A549 (cell line): ENCODE data around the gene MROH2A. TPM values are rescaled to one million over a fixed set of nuclear protein-coding genes. Genes with fewer than 3 reads are reported as not detected.

ENCODE experiments used
- BHLHE40 ChIP-seq: IDR thresholded peaks from 2 replicates; pipeline ENCODE4 v1.6.1; 2012; ENCODE audit warnings: low read depth, low read length, inconsistent platforms
- CBX2 ChIP-seq: fragments of 200-600 bp; sonication (generic); IDR thresholded peaks from 2 replicates; pipeline ENCODE4 v1.6.1; 2016; ENCODE audit warnings: low read depth, mild to moderate bottlenecking, borderline replicate concordance
- CBX8 ChIP-seq: fragments of 200-600 bp; sonication (generic); IDR thresholded peaks from 2 replicates; pipeline ENCODE4 v1.6.1; 2016
- CEBPB ChIP-seq, 2 experiments: fragments of >200 bp in 1 of 2; sonication (Bioruptor Twin) in 1 of 2; formaldehyde crosslinking in 1 of 2; IDR thresholded peaks; 2 replicates each; pipeline ENCODE4 v1.6.1; 2012 to 2016
- CHD2 ChIP-seq: fragments of 150-350 bp; IDR thresholded peaks from 2 replicates; pipeline ENCODE4 v1.6.1; 2014; ENCODE audit warnings: low read length; ENCODE audit not compliant: partially characterized antibody
- CHD4 ChIP-seq: fragments of 200-600 bp; sonication (generic); IDR thresholded peaks from 2 replicates; pipeline ENCODE4 v1.6.1; 2016; ENCODE audit warnings: antibody characterized with exemption, mild to moderate bottlenecking, borderline replicate concordance
- ESRRA ChIP-seq: fragments of 150-350 bp; IDR thresholded peaks from 2 replicates; pipeline ENCODE4 v1.6.1; 2014; ENCODE audit warnings: mild to moderate bottlenecking, low read length, borderline replicate concordance
- FOSB ChIP-seq: fragments of 250-450 bp; sonication (Bioruptor Pico); IDR thresholded peaks from 2 replicates; pipeline ENCODE4 v1.5.0; 2020; ENCODE audit warnings: mild to moderate bottlenecking, moderate library complexity
- FOSL2 ChIP-seq, 2 experiments: fragments of 450-650 bp in 1 of 2; fragments of >200 bp in 1 of 2; sonication (Bioruptor Twin) in 1 of 2; formaldehyde crosslinking; IDR thresholded peaks; 2 replicates each; pipeline versions ENCODE4 v1.5.0 to v1.6.1; 2016 to 2020; ENCODE audit warnings: mild to moderate bottlenecking in 1 of 2, moderate library complexity in 1 of 2
- FOXS1 ChIP-seq: fragments of 250-450 bp; sonication (Bioruptor Pico); IDR thresholded peaks from 2 replicates; pipeline ENCODE4 v1.5.0; 2020; ENCODE audit warnings: mild to moderate bottlenecking, moderate library complexity
- GATA3 ChIP-seq: IDR thresholded peaks from 2 replicates; pipeline ENCODE4 v1.6.1; 2012; ENCODE audit warnings: borderline replicate concordance
- HEYL ChIP-seq: fragments of 250-450 bp; sonication (Bioruptor Pico); IDR thresholded peaks from 2 replicates; pipeline ENCODE4 v1.8.0; 2021; ENCODE audit warnings: mild to moderate bottlenecking, moderate library complexity
- MYC ChIP-seq: IDR thresholded peaks from 2 replicates; pipeline ENCODE4 v1.6.1; 2012; ENCODE audit warnings: mild to moderate bottlenecking, inconsistent platforms, low read length, improper control_type of control experiment, borderline replicate concordance
- NFE2L2 ChIP-seq: fragments of 150-350 bp; conservative IDR thresholded peaks from 2 replicates; pipeline ENCODE4 v1.6.1; 2014; ENCODE audit warnings: low read length
- NPAS2 ChIP-seq: fragments of 250-450 bp; sonication (Bioruptor Pico); IDR thresholded peaks from 2 replicates; pipeline ENCODE4 v1.8.0; 2022; ENCODE audit warnings: mild to moderate bottlenecking, moderate library complexity, borderline replicate concordance
- NR3C1 ChIP-seq: fragments of >200 bp; sonication (Bioruptor Twin); formaldehyde crosslinking; IDR thresholded peaks from 3 replicates; pipeline ENCODE4 v1.6.1; 2017
- PBX3 ChIP-seq: IDR thresholded peaks from 2 replicates; pipeline ENCODE4 v1.6.1; 2012
- POLR2A ChIP-seq: IDR thresholded peaks from 2 replicates; pipeline ENCODE4 v1.6.1; 2012; ENCODE audit warnings: mild to moderate bottlenecking, low read length
- RARB ChIP-seq: fragments of 250-450 bp; sonication (Bioruptor Pico); IDR thresholded peaks from 2 replicates; pipeline ENCODE4 v1.8.0; 2021; ENCODE audit warnings: mild to moderate bottlenecking, moderate library complexity
- REST ChIP-seq: fragments of 200-600 bp; sonication (generic); IDR thresholded peaks from 2 replicates; pipeline ENCODE4 v1.6.1; 2016; ENCODE audit warnings: antibody characterized with exemption, mild to moderate bottlenecking, moderate library complexity
- RFX5 ChIP-seq: fragments of 450-650 bp; IDR thresholded peaks from 2 replicates; pipeline ENCODE4 v1.7.1; 2014; ENCODE audit warnings: antibody characterized with exemption, mild to moderate bottlenecking, moderate library complexity
- RNF2 ChIP-seq: fragments of 200-600 bp; sonication (generic); IDR thresholded peaks from 2 replicates; pipeline ENCODE4 v1.6.1; 2016; ENCODE audit warnings: low read depth, mild to moderate bottlenecking, antibody characterized with exemption, moderate library complexity, borderline replicate concordance
- SMC3 ChIP-seq: fragments of >200 bp; sonication (Bioruptor Twin); formaldehyde crosslinking; IDR thresholded peaks from 3 replicates; pipeline ENCODE4 v1.6.1; 2018; ENCODE audit warnings: inconsistent platforms
- TP53 ChIP-seq: fragments of 250-450 bp; sonication (Bioruptor Pico); IDR thresholded peaks from 2 replicates; pipeline ENCODE4 v1.5.0; 2021; ENCODE audit warnings: mild to moderate bottlenecking, moderate library complexity
- USF2 ChIP-seq: fragments of 450-650 bp; IDR thresholded peaks from 2 replicates; pipeline ENCODE4 v1.6.1; 2014; ENCODE audit warnings: antibody characterized with exemption
- ZC3H11A ChIP-seq: fragments of 450-650 bp; IDR thresholded peaks from 2 replicates; pipeline ENCODE4 v1.6.1; 2014; ENCODE audit warnings: antibody characterized with exemption, mild to moderate bottlenecking
- ZFP36 ChIP-seq: fragments of 450-650 bp; IDR thresholded peaks from 2 replicates; pipeline ENCODE4 v1.6.1; 2014; ENCODE audit warnings: borderline replicate concordance; ENCODE audit not compliant: partially characterized antibody
- ZSCAN20 ChIP-seq: fragments of 250-450 bp; sonication (Bioruptor Pico); IDR thresholded peaks from 2 replicates; pipeline ENCODE4 v1.8.0; 2022; ENCODE audit warnings: mild to moderate bottlenecking, moderate library complexity
- polyA plus RNA-seq, 4 experiments: library from polyadenylated mRNA; depleted of rRNA in 3 of 4; stranded (reverse); fragments of >200 nt; fragmentation: RNase III in 1 of 4; extraction: RNeasy Plus Mini Kit Qiagen cat#74134 plus additional on column Dnase treatment in 1 of 4; gene quantifications; 2 replicates in 3 of 4; 3 replicates in 1 of 4; pipeline ENCODE4 v1.2.3, GENCODE V29; 2011 to 2017
- TF ChIP-seq, protein P1 (sequence below): fragments of 250-450 bp; sonication (Bioruptor Pico); IDR thresholded peaks from 2 replicates; pipeline ENCODE4 v1.5.0; 2021; ENCODE audit warnings: mild to moderate bottlenecking, moderate library complexity, borderline replicate concordance
- TF ChIP-seq, protein P2 (sequence below): IDR thresholded peaks from 2 replicates; pipeline ENCODE4 v1.6.1; 2012; ENCODE audit warnings: low read depth, borderline replicate concordance
- TF ChIP-seq, protein P3 (sequence below): IDR thresholded peaks from 2 replicates; pipeline ENCODE4 v1.6.1; 2012
- TF ChIP-seq, protein P4 (sequence below): fragments of 250-450 bp; sonication (Bioruptor Pico); IDR thresholded peaks from 2 replicates; pipeline ENCODE4 v1.5.0; 2020; ENCODE audit warnings: low read depth, mild to moderate bottlenecking, moderate library complexity
- TF ChIP-seq, protein P5 (sequence below): fragments of >200 bp; sonication (Bioruptor Twin); formaldehyde crosslinking; IDR thresholded peaks from 3 replicates; pipeline ENCODE4 v1.6.1; 2016

Gene MROH2A
- polyA plus RNA-seq, 2 of the 4 experiments (the other 2 are of a cell fraction), result 0.10 to 0.63 TPM

DNA sequence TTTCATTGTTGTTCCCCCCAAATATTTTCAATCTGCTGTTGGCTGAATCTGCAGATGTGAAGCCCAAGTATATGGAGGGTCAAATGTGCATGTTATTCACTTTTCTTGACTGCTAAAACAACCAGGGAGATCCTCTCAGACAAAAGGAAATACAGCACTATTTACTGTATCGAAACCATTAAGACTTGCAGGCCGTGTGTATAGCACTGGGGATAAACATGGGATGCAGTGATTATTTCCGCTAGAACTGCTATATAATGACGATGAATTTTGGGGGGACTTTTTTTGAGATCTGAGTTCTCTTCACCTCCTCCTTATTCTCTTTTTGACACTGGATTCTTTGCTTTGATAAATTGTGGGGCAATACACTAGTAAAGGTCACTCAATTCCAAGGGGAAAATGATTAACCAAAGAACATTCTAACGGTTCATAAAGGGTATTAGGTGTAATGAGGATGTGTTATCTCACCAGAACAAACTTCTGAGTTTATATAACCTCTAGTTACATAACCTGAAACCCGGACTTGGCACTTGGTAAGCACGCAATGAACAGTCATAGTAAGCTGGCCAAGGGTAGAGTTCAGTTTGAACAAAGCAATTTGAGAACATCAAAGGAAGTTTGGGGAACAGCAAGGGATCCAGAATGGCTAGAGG lies 21.6 kb upstream of the MROH2A start (continued):
- TF ChIP-seq ZC3H11A, result no peak
- peak; percentile 90 for TF ChIP-seq RARB (CRISPR knock-in tag)
- TF ChIP-seq, protein P1, sequence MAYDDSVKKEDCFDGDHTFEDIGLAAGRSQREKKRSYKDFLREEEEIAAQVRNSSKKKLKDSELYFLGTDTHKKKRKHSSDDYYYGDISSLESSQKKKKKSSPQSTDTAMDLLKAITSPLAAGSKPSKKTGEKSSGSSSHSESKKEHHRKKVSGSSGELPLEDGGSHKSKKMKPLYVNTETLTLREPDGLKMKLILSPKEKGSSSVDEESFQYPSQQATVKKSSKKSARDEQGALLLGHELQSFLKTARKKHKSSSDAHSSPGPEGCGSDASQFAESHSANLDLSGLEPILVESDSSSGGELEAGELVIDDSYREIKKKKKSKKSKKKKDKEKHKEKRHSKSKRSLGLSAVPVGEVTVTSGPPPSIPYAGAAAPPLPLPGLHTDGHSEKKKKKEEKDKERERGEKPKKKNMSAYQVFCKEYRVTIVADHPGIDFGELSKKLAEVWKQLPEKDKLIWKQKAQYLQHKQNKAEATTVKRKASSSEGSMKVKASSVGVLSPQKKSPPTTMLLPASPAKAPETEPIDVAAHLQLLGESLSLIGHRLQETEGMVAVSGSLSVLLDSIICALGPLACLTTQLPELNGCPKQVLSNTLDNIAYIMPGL (CRISPR knock-in tag), result no peak
- TF ChIP-seq NPAS2 (CRISPR knock-in tag), result no peak
- TF ChIP-seq CHD4, result no peak
- no peak for TF ChIP-seq REST
- no peak for TF ChIP-seq RFX5
- TF ChIP-seq GATA3, result peak; percentile 99
- no peak for TF ChIP-seq CBX2
- TF ChIP-seq HEYL (CRISPR knock-in tag), result no peak
- no peak for TF ChIP-seq CBX8
- TF ChIP-seq POLR2A, result no peak
- TF ChIP-seq TP53 (CRISPR knock-in tag), result no peak
- no peak for TF ChIP-seq MYC
- TF ChIP-seq, protein P2, sequence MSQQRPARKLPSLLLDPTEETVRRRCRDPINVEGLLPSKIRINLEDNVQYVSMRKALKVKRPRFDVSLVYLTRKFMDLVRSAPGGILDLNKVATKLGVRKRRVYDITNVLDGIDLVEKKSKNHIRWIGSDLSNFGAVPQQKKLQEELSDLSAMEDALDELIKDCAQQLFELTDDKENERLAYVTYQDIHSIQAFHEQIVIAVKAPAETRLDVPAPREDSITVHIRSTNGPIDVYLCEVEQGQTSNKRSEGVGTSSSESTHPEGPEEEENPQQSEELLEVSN, result no peak; the same call in 1 of the 2 replicates
- TF ChIP-seq PBX3, result no peak
- TF ChIP-seq SMC3, result peak; percentile 40
- TF ChIP-seq, protein P3, sequence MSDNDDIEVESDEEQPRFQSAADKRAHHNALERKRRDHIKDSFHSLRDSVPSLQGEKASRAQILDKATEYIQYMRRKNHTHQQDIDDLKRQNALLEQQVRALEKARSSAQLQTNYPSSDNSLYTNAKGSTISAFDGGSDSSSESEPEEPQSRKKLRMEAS, result peak; percentile 60
- no peak for TF ChIP-seq FOSB
- TF ChIP-seq, protein P4, sequence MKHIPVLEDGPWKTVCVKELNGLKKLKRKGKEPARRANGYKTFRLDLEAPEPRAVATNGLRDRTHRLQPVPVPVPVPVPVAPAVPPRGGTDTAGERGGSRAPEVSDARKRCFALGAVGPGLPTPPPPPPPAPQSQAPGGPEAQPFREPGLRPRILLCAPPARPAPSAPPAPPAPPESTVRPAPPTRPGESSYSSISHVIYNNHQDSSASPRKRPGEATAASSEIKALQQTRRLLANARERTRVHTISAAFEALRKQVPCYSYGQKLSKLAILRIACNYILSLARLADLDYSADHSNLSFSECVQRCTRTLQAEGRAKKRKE (CRISPR knock-in tag), result no peak
- peak; percentile 46; the same call in 1 of the 2 replicates for TF ChIP-seq ESRRA
- no peak for TF ChIP-seq RNF2
- no peak for TF ChIP-seq BHLHE40
- no peak for TF ChIP-seq NR3C1
- peak; percentile 92 to 94 for TF ChIP-seq CEBPB (IDR thresholded peaks at IDR 0.05)
- TF ChIP-seq NFE2L2, result no peak
- no peak for TF ChIP-seq CHD2
- TF ChIP-seq FOSL2 (IDR thresholded peaks at IDR 0.05), result peak; percentile 61
- TF ChIP-seq FOSL2 (CRISPR knock-in tag; IDR thresholded peaks at IDR 0.05), result peak; percentile 76
- TF ChIP-seq ZFP36, result no peak
- TF ChIP-seq, protein P5, sequence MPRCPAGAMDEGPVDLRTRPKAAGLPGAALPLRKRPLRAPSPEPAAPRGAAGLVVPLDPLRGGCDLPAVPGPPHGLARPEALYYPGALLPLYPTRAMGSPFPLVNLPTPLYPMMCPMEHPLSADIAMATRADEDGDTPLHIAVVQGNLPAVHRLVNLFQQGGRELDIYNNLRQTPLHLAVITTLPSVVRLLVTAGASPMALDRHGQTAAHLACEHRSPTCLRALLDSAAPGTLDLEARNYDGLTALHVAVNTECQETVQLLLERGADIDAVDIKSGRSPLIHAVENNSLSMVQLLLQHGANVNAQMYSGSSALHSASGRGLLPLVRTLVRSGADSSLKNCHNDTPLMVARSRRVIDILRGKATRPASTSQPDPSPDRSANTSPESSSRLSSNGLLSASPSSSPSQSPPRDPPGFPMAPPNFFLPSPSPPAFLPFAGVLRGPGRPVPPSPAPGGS, result peak; percentile 92; the same call in 2 of the 3 replicates
- no peak for TF ChIP-seq ZSCAN20
- TF ChIP-seq FOXS1, result no peak
- TF ChIP-seq USF2, result no peak
